ENCODE results near the gene CXADR. TPM values are rescaled to one million over a fixed set of nuclear protein-coding genes. Genes with fewer than 3 reads are reported as not detected.

CXADR gene
- total RNA-seq, result under 1 TPM in 1 of 3 donors, not detected in 2; 0.10 TPM
- not detected for total RNA-seq (2013)

GRCh38 chr21:17512253-17513213, at the start of gene CXADR:
Gene CXADR, plus strand, starts transcription at chr21:17513043. Its CDS starts 87 bp downstream, at chr21:17513130.
- peak; percentile 15 to 88 for DNase-seq
- Mint-ChIP-seq H3K4me3 (peak within 1 kb of the TSS; percentile 70), H3K9me3 (peaks cover 0 to 3% of the 10 kb centered on the region in 2 donors), H3K27me3 (ENCODE audit: low read depth in 2 of 2) (peaks cover 39 to 43% of the 10 kb centered on the region in 2 donors), H3K4me1 (peaks cover 11 to 21% of the 10 kb centered on the region in 2 donors), H3K36me3 (no peaks in the 10 kb centered on the region), H3K27ac (no peak within 1 kb of the TSS)
- H3K9me3 ChIP-seq (ENCODE audit: control insufficient read depth, insufficient read depth, low read length), result no peaks in the 10 kb centered on the region
- peaks cover 18% of the 10 kb centered on the region for H3K27me3 ChIP-seq (ENCODE audit: control insufficient read depth, insufficient read depth, low read length)
- intact Hi-C loops (cut with micrococcal nuclease), result no loop called here
- H3K27ac ChIP-seq (ENCODE audit: low read length), result no peak within 1 kb of the TSS
- WGBS (ENCODE audit: insufficient coverage), result under 1% methylated on average over 83 of the region's 83 CpGs
- peaks cover 11% of the 10 kb centered on the region for H3K4me1 ChIP-seq (ENCODE audit: control insufficient read depth, insufficient read depth, low read length)
- H3K36me3 ChIP-seq (ENCODE audit: control insufficient read depth, insufficient read depth, low read length), result no peaks in the 10 kb centered on the region
- TF ChIP-seq CTCF (IDR thresholded peaks at IDR 0.05), result no peak
- peak; percentile 48 to 70 (median 55) for ATAC-seq
- no peak within 1 kb of the TSS for H3K4me3 ChIP-seq (ENCODE audit: low read length)

- H3K9me3 ChIP-seq (ENCODE audit: control insufficient read depth, insufficient read depth, low read length), result no peaks in the 10 kb centered on the region
- no peaks in the 10 kb centered on the region for H3K36me3 Mint-ChIP-seq
- intact Hi-C loops (cut with micrococcal nuclease), result no loop called here
- H3K27ac ChIP-seq (ENCODE audit: low read length), result no peak overlapping the region
- no peaks in the 10 kb centered on the region for H3K4me1 Mint-ChIP-seq
- WGBS (ENCODE audit: insufficient coverage), result 92% methylated on average over 1 of the region's 1 CpG
- H3K36me3 ChIP-seq (ENCODE audit: control insufficient read depth, insufficient read depth, low read length), result no peaks in the 10 kb centered on the region
- H3K4me3 Mint-ChIP-seq, result no peak overlapping the region
- H3K9me3 Mint-ChIP-seq, result no peaks in the 10 kb centered on the region
- no peaks in the 10 kb centered on the region for H3K27me3 ChIP-seq (ENCODE audit: control insufficient read depth, insufficient read depth, low read length)
- no peak overlapping the region for H3K27ac Mint-ChIP-seq
- ATAC-seq, result no peak
- no peak overlapping the region for H3K4me3 ChIP-seq (ENCODE audit: low read length)
- H3K4me1 ChIP-seq (ENCODE audit: control insufficient read depth, insufficient read depth, low read length), result no peaks in the 10 kb centered on the region
- no peak for TF ChIP-seq CTCF (IDR thresholded peaks at IDR 0.05)
- no peaks in the 10 kb centered on the region for H3K27me3 Mint-ChIP-seq (ENCODE audit: low read depth in 2 of 2)
- no peak for DNase-seq
These were observed 46.7 kb upstream of the CXADR start for GRCh38 chr21:17466166-17466565.

GRCh38 chr21:17467392-17467791, 45.5 kb upstream of the CXADR start:
- Mint-ChIP-seq H3K4me3 (no peak overlapping the region), H3K4me1 (no peaks in the 10 kb centered on the region), H3K27ac (no peak overlapping the region), H3K27me3 (ENCODE audit: low read depth in 2 of 2) (no peaks in the 10 kb centered on the region), H3K9me3 (no peaks in the 10 kb centered on the region), H3K36me3 (no peaks in the 10 kb centered on the region)
- no peak for DNase-seq
- no peaks in the 10 kb centered on the region for H3K27me3 ChIP-seq (ENCODE audit: control insufficient read depth, insufficient read depth, low read length)
- intact Hi-C loops (cut with micrococcal nuclease), result no loop called here
- H3K27ac ChIP-seq (ENCODE audit: low read length), result no peak overlapping the region
- no peak overlapping the region for H3K4me3 ChIP-seq (ENCODE audit: low read length)
- TF ChIP-seq CTCF (IDR thresholded peaks at IDR 0.05), result no peak
- H3K36me3 ChIP-seq (ENCODE audit: control insufficient read depth, insufficient read depth, low read length), result no peaks in the 10 kb centered on the region
- WGBS (ENCODE audit: insufficient coverage), result 72% methylated on average over 4 of the region's 4 CpGs
- ATAC-seq, result no peak
- no peaks in the 10 kb centered on the region for H3K4me1 ChIP-seq (ENCODE audit: control insufficient read depth, insufficient read depth, low read length)
- H3K9me3 ChIP-seq (ENCODE audit: control insufficient read depth, insufficient read depth, low read length), result no peaks in the 10 kb centered on the region
